ENCODE measurements around the gene PAQR8. TPM values are rescaled to one million over a fixed set of nuclear protein-coding genes. Genes with fewer than 3 reads are reported as not detected.
"Not testable (repeated sequence)": the region's sequence is repeated elsewhere in the genome, so short reads cannot be mapped to it uniquely, and the experiment has no call there.

The PAQR8 gene
- total RNA-seq, 3 donors from 2014 or later = 1.4 to 3.4 (median 2.6) TPM

DNA sequence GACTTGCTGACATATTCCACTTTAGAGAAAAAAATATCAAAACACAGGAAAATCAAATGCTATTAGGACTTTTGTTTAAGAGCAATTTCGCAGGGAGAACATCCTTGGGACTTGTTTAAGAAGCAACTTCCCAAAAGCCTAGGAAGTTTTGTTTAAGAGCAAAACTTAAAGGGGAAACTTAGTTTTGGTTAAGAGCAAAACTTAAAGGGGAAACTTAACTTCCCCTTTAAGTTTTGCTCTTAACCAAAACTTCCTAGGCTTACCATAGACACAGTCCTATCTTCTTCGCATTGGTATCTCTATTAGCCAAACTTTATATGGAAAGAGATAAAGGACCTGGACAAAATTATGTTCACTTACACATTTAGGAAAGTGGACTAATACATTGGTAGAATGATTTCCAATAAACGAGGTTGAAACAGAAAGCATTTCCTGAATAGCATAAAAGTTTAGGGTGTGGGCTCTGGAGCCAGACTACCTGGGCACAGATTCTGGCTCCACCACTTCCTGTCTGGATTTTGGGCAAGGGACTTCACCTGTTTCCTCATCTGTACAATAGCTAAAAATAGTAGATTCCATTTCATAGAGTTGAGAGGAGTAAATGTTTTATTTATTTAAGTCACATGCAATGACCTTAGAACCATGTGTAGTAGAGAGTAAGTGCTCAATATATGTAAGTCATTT, 15.7 kb downstream of the PAQR8 start:
- H3K9me3 Mint-ChIP-seq = peaks cover 9% of the 10 kb centered on the region
- H3K4me1 Mint-ChIP-seq (ENCODE audit: low read depth) = peaks cover 70% of the 10 kb centered on the region
- ATAC-seq (no peak), DNase-seq (no peak)
- H3K36me3 Mint-ChIP-seq (ENCODE audit: insufficient read depth) = peaks cover 18% of the 10 kb centered on the region
- H3K4me3 Mint-ChIP-seq = peak overlapping the region; percentile 29
- no peaks in the 10 kb centered on the region for H3K27me3 Mint-ChIP-seq (ENCODE audit: low read depth)

DNA sequence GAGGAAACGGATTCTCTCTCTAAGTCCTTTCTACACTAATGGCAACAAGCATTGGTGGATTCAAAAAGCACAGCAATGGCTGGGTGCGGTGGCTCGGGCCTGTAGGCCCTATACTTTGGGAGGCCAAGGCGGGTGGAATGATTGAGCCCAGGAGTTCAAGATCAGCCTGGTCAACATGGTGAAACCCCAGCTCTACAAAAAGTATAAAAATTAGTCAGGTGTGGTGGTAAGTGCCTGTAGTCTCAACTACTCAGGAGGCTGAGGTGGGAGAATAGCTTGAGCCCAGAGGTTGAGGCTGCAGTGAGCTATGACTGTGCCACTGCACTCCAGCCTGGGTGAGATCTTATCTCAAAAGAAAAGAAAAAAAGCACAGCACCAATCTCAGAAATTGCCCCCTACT, 19.3 kb downstream of the PAQR8 start:
- H3K36me3 Mint-ChIP-seq (ENCODE audit: insufficient read depth) = peaks cover 13% of the 10 kb centered on the region
- H3K4me3 Mint-ChIP-seq = no peak overlapping the region

DNA sequence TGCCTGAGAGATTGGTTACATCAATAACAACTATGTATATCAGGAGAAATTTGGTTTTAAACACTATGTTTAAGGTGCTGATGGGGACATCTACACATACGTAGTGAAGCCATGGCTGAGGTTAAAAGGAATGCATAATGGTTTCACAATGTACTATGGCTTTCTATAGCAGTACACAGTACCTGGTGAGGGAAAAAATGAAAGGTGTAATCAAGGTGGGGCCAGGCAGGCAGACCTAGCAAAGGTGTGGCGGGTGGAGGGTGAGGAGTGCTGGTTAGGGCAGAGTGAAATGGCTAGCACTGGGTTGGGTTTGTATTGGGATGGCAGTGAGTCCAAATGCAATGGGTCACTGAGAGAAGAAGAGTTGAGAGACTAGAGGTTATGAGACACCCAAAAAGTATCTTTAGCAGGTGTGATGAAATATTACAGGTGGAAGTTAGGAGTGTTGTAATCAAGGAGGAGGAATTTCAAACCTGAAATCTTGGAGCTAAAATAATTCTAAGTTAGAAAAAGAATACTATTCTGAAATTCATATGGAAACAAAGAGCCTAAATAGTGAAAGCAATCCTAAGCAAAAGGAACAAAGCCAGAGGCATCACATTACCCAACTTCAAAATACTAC, 22.3 kb downstream of the PAQR8 start:
- Mint-ChIP-seq H3K27me3 (ENCODE audit: low read depth) (no peaks in the 10 kb centered on the region), H3K9me3 (no peaks in the 10 kb centered on the region), H3K36me3 (ENCODE audit: insufficient read depth) (peaks cover 11% of the 10 kb centered on the region), H3K4me1 (ENCODE audit: low read depth) (peaks cover 65% of the 10 kb centered on the region), H3K4me3 (no peak overlapping the region)
- DNase-seq (no peak), ATAC-seq (no peak)

More for the DNA sequence above, 19.3 kb downstream of the PAQR8 start:
- H3K4me1 Mint-ChIP-seq (ENCODE audit: low read depth) = peaks cover 74% of the 10 kb centered on the region
- ATAC-seq = peak; percentile 39 to 44
- H3K9me3 Mint-ChIP-seq = no peaks in the 10 kb centered on the region
- H3K27me3 Mint-ChIP-seq (ENCODE audit: low read depth) = no peaks in the 10 kb centered on the region
- DNase-seq = no peak

DNA sequence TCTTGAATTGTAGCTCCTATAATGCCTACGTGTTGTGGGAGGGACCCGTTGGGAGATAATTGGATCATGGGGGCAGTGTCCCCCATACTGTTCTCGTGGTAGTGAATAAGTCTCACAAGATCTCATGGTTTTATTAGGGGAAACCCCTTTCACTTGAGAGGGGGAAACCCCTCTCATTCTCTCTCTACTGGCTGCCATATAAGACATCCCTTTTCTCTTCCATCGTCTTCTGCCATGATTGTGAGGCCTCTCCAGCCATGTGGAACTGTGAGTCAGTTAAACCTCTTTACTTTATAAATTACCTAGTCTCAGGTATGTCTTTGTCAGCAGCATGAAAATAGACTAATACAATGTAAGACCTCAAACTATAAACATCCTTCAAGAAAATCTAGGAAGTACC, 23.1 kb downstream of the PAQR8 start:
- peak; percentile 20 to 36 for ATAC-seq

DNA sequence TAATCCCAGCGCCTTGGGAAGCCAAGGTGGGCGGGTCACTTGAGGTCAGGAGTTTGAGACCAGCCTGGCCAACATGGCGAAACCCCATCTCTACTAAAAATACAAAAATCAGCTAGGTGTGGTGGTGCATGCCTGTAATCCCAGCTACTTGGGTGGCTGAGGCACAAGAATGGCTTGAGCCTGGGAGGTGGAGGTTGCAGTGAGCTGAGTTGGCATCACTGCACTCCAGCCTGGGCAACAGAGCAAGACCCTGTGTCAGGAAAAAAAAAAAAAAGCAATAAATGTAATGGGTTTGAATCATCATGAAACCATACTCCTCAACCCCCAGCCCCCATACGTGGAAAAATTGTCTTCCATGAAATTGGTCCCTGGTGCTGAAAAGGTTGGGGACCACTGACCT, 26.2 kb downstream of the PAQR8 start:
- H3K4me3 Mint-ChIP-seq; ATAC-seq; DNase-seq; H3K27me3 Mint-ChIP-seq (ENCODE audit: low read depth); H3K36me3 Mint-ChIP-seq (ENCODE audit: insufficient read depth); H3K9me3 Mint-ChIP-seq: not testable (repeated sequence)
- H3K4me1 Mint-ChIP-seq (ENCODE audit: low read depth) = peaks cover 77% of the 10 kb centered on the region

More for the DNA sequence above, 23.1 kb downstream of the PAQR8 start:
- Mint-ChIP-seq H3K36me3 (ENCODE audit: insufficient read depth) (peaks cover 11% of the 10 kb centered on the region), H3K9me3 (no peaks in the 10 kb centered on the region), H3K4me3 (no peak overlapping the region), H3K4me1 (ENCODE audit: low read depth) (peaks cover 70% of the 10 kb centered on the region), H3K27me3 (ENCODE audit: low read depth) (no peaks in the 10 kb centered on the region)
- DNase-seq = no peak

DNA sequence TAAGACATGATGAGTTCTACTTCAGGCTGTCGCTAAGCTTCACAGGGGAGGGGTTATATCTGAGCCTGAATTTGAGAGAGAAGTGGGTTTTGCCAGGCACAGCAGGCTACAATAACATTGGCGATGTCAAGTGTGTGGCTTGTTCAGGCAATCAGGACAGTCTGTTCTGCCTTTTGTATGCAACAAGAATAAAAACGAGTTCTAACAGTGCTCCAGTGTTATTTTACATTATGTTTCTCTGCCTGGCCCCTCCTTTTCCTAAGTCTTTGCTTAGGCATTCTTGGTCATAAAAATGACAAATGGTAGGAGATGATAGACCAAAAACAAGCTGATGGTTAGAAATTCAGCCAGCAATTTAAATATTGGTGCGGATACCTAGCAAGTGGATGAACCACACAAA, 26.8 kb downstream of the PAQR8 start:
- H3K4me3 Mint-ChIP-seq = no peak overlapping the region
- peaks cover 6% of the 10 kb centered on the region for H3K36me3 Mint-ChIP-seq (ENCODE audit: insufficient read depth)
- no peak for ATAC-seq
- no peaks in the 10 kb centered on the region for H3K9me3 Mint-ChIP-seq
- DNase-seq = no peak
- H3K4me1 Mint-ChIP-seq (ENCODE audit: low read depth) = peaks cover 80% of the 10 kb centered on the region
- H3K27me3 Mint-ChIP-seq (ENCODE audit: low read depth) = no peaks in the 10 kb centered on the region

DNA sequence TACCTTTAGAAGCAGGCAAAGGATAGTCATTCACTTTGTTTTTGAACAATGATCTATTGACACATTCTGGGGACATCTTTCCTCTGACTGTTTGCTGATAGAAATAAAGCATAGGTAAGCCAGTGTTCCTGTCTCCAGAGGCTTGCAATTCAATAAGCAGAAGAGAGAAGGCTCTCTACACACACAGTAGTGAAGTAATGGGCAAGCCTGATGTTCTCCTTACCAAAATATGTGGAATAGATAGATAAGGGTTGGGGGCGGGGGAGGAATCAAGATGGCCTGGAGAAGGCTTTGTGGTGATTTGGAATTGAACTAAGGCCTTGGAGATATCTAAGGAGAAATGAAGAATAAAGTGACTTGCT, 27.3 kb downstream of the PAQR8 start:
- ATAC-seq (peak; percentile 8 to 16), DNase-seq (no peak)
- Mint-ChIP-seq H3K4me1 (ENCODE audit: low read depth) (peaks cover 80% of the 10 kb centered on the region), H3K27me3 (ENCODE audit: low read depth) (no peaks in the 10 kb centered on the region), H3K9me3 (no peaks in the 10 kb centered on the region), H3K4me3 (peak overlapping the region; percentile 65), H3K36me3 (ENCODE audit: insufficient read depth) (peaks cover 2% of the 10 kb centered on the region)

DNA sequence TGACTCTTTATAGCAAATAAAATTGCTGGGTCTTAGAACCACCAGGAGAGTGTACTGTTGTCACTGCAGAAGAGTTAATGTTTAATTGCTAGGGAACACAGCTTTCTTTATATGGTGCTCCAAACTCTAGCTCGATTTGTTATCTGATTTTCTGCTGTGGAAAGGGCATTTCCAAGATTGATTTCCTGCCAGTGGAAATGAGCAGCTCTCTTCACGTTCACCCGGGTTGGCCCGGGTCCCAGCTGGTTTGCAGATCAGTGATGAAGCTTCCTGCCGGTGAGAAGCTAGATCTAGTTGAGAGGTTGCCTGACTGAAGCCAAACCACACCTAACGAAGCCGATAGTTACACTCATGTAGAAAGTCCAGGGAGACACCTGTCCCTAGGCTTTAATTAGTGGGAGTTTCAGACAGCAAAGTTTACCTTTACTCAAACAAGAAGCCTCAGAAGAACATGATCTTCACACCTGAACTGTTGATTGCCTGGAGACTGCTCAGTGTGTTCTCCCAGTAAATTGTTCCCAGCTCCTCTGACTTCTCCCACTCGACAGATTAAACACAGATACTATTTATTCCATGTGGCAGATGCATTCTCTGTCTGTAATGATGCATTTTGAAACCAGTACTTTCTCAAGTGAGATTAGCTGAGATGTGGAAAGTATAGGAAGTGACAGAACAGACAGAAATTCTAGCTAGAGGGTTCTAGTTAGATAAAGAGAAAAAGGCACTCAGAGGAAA, 27.8 kb downstream of the PAQR8 start:
- ATAC-seq (peak; percentile 58 to 60), DNase-seq (no peak)
- no peaks in the 10 kb centered on the region for H3K36me3 Mint-ChIP-seq (ENCODE audit: insufficient read depth)
- H3K27me3 Mint-ChIP-seq (ENCODE audit: low read depth) = no peaks in the 10 kb centered on the region
- H3K4me1 Mint-ChIP-seq (ENCODE audit: low read depth) = peaks cover 80% of the 10 kb centered on the region
- H3K4me3 Mint-ChIP-seq = peak overlapping the region; percentile 65
- no peaks in the 10 kb centered on the region for H3K9me3 Mint-ChIP-seq

DNA sequence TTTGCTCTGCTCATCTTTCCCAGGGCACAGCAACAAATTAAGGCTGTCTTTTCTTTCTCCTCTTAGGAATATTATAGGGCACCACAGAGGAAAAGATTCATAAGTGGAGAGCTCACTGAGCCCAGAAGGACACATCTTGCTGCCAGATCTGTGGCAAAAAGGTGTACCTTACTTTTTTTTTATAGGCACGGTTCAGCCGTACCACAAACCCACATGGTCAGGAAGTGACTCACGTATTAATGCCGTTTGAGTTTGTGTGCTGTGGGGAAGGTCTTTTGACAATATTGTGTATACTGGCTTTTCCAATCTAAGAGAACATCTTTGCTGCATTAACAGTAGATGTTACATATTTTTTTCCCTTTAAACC, 28.4 kb downstream of the PAQR8 start:
- DNase-seq = peak; percentile 45
- H3K36me3 Mint-ChIP-seq (ENCODE audit: insufficient read depth) = no peaks in the 10 kb centered on the region
- H3K27me3 Mint-ChIP-seq (ENCODE audit: low read depth) = no peaks in the 10 kb centered on the region
- peak; percentile 47 to 53 for ATAC-seq
- H3K9me3 Mint-ChIP-seq = no peaks in the 10 kb centered on the region
- H3K4me1 Mint-ChIP-seq (ENCODE audit: low read depth) = peaks cover 79% of the 10 kb centered on the region
- peak overlapping the region; percentile 65 for H3K4me3 Mint-ChIP-seq

DNA sequence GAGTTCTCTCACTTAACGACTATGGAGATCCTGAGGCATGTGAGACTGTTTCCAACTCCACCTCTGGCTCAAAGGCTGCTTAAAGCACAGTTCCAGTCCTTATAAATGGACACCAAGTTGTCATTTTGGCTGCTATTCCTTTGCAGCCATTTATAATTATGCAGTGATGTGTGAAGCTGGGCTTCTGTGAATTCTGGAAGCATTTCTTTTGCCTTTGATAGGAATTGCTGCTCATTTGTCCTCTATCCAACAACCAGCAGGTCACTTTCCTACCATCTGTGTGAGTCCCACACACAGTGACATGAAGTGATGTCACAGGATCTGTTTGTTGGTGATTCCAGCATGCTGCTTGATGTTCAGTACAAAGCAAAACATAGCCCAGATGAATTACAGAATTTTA, 29.6 kb downstream of the PAQR8 start:
- H3K4me3 Mint-ChIP-seq = no peak overlapping the region
- peaks cover 81% of the 10 kb centered on the region for H3K4me1 Mint-ChIP-seq (ENCODE audit: low read depth)
- DNase-seq (no peak), ATAC-seq (no peak)
- H3K9me3 Mint-ChIP-seq = peaks cover 5% of the 10 kb centered on the region
- no peaks in the 10 kb centered on the region for H3K27me3 Mint-ChIP-seq (ENCODE audit: low read depth)
- no peaks in the 10 kb centered on the region for H3K36me3 Mint-ChIP-seq (ENCODE audit: insufficient read depth)

DNA sequence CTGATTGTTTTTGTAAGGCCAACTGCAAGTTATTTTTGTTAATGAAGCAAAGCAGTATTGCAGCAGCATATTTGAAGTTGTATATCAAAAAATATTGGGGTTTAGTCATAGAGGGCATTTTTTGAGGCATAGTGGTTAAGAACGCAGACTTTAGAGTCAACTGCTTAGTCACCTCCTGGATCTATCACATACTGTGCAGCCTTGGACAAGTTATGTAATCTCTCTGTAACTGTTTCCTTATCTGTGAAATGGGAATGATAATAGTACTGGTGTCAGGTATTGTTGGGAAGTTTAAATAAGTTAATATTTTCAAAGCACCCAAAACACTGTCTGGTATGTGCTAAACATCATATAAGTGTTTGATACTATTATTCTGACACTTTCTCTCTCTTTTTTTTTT, 31.0 kb downstream of the PAQR8 start:
- H3K36me3 Mint-ChIP-seq (ENCODE audit: insufficient read depth) = no peaks in the 10 kb centered on the region
- peaks cover 5% of the 10 kb centered on the region for H3K9me3 Mint-ChIP-seq
- H3K4me1 Mint-ChIP-seq (ENCODE audit: low read depth) = peaks cover 94% of the 10 kb centered on the region
- ATAC-seq = peak; percentile 43 to 49
- no peak overlapping the region for H3K4me3 Mint-ChIP-seq
- H3K27me3 Mint-ChIP-seq (ENCODE audit: low read depth) = no peaks in the 10 kb centered on the region
- DNase-seq = no peak

DNA sequence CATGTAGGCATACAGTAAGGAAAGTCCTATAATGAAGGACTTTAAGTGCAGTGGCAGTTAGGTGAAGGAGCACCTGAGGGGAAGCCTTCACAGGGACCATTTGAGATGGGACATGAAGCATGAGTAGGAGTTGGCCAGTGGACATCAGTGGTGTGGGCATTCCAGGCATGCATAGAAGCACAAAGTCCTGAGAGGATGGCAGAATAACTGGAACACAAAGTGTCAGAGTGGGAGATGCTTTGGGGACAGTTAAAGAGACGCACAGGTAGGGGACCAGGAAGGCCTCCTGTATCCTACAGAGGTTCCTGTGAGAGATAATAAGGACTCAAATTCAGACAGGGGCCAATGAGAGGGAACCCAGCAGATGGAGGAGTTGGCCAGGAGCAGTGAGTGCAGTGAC, 31.8 kb downstream of the PAQR8 start:
- Mint-ChIP-seq H3K27me3 (ENCODE audit: low read depth) (no peaks in the 10 kb centered on the region), H3K4me3 (peak overlapping the region; percentile 56), H3K36me3 (ENCODE audit: insufficient read depth) (no peaks in the 10 kb centered on the region), H3K9me3 (peaks cover 5% of the 10 kb centered on the region), H3K4me1 (ENCODE audit: low read depth) (peaks cover 96% of the 10 kb centered on the region)
- DNase-seq = no peak
- no peak for ATAC-seq

DNA sequence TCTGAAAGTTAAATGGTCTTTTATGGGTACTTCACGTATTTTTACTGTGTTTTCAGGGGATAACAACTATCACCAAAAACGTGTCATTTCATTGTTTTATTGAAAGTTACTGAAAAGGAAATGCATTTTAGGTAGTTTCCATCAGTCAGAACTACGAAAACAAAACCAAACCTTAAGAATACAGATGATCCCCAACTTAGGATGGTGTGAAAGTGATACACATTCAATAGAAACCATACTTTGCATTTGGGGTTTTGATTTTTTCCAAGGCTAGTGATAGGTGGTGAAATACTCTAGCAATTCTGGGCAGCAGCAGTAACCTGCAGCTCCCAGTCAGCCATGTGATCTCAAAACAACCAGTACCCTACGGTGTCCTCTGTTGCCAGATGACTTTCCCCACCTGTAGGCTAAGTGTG, 32.3 kb downstream of the PAQR8 start:
- H3K9me3 Mint-ChIP-seq = peaks cover 5% of the 10 kb centered on the region
- no peaks in the 10 kb centered on the region for H3K36me3 Mint-ChIP-seq (ENCODE audit: insufficient read depth)
- peak overlapping the region; percentile 56 for H3K4me3 Mint-ChIP-seq
- ATAC-seq = peak; percentile 56 to 72
- DNase-seq = no peak
- H3K27me3 Mint-ChIP-seq (ENCODE audit: low read depth) = no peaks in the 10 kb centered on the region
- peaks cover 96% of the 10 kb centered on the region for H3K4me1 Mint-ChIP-seq (ENCODE audit: low read depth)

DNA sequence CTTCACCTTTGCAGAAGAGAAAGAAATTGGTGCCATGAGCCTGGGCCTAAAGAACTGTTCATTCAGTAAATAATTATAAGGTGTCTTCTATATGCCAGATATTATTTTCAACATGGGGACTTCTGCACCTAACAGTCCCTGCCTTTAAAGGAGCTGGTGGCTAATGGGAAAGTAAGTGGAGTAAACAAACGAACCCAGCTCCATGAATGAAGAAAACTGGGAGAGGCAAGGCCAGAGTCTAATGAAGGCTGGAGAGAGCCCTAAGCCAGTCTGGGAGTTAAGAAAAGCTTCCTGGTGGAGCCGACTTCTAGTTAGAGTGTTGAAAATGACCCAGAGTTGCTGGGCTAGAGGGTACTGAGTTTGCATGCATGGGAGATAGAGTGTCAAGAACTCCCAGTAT, 34.0 kb downstream of the PAQR8 start:
- Mint-ChIP-seq H3K27me3 (ENCODE audit: low read depth) (no peaks in the 10 kb centered on the region), H3K9me3 (peaks cover 5% of the 10 kb centered on the region), H3K4me1 (ENCODE audit: low read depth) (peaks cover 95% of the 10 kb centered on the region), H3K4me3 (no peak overlapping the region), H3K36me3 (ENCODE audit: insufficient read depth) (no peaks in the 10 kb centered on the region)
- no peak for ATAC-seq
- no peak for DNase-seq

Measured in activated T-cell treated with anti-CD3 and anti-CD28 coated beads, Interleukin-2, amount 50 U/mL, for 4 hours (primary cell).